Activated T-helper 1 cell treated with anti-CD3 and anti-CD28 coated beads, Interleukin-12 subunit alpha, Interleukin-12 subunit beta, Interleukin-2, Interleukin-4 antibody, amounts not matched to agents 30 ng/mL and 10 ng/mL and 1 ng/mL, durations not matched to agents 14 hours and 24 hours and 36 hours (primary cell): Measurements from ENCODE around the gene MICAL2. TPM values are rescaled to one million over a fixed set of nuclear protein-coding genes. Genes with fewer than 3 reads are reported as not detected.

Experiments
- DNase-seq: peaks from one replicate; pipeline ENCODE4 v3.0.0; 2021; ENCODE audit warnings: low spot score
- H3K27ac Mint-ChIP-seq: one replicate; pipeline ENCODE4 v1.8.0; 2021; ENCODE audit warnings: mild to moderate bottlenecking, mixed read lengths
- H3K27me3 Mint-ChIP-seq: one replicate; pipeline ENCODE4 v1.8.0; 2022; ENCODE audit warnings: mild to moderate bottlenecking, moderate library complexity, mixed read lengths; ENCODE audit not compliant: insufficient read depth
- H3K36me3 Mint-ChIP-seq: one replicate; pipeline ENCODE4 v1.8.0; 2021; ENCODE audit warnings: low read depth, mixed read lengths
- H3K4me1 Mint-ChIP-seq: one replicate; pipeline ENCODE4 v1.8.0; 2021; ENCODE audit warnings: low read depth, mixed read lengths
- H3K4me3 Mint-ChIP-seq: one replicate; pipeline ENCODE4 v1.8.0; 2021; ENCODE audit warnings: mild to moderate bottlenecking, moderate library complexity, mixed read lengths
- H3K9me3 Mint-ChIP-seq: one replicate; pipeline ENCODE4 v1.8.0; 2021; ENCODE audit warnings: mixed read lengths
- intact Hi-C: fragments of 100-400 bp; cut with micrococcal nuclease; formaldehyde crosslinking; loops from one replicate; pipeline ENCODE4 v1.15.1; 2024
- total RNA-seq: library from RNA; stranded (reverse); gene quantifications from 2 replicates; pipeline ENCODE4 v1.2.3, GENCODE V29; 2022

MICAL2 gene
- total RNA-seq, 1 donor from 2014 or later, result 595 TPM

DNA sequence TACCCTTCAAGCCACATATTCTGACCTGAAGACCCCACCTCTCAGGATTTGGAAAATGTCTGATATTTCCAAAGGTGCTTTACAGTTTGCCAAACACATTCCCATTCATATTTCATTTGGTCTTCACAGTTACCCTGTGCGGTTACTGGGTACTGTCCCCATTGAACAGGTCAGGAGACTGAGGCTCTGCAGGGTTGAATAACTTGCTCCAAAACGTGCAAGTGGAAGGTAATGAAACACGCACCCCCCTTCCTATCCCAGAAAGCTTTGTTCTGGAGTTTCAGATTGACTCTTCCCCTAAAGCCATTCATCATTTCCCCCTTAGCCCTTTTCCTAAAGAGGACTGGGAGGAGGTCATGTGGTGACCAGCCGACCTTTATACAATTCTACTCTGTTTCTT, 18.8 kb downstream of the MICAL2 start:
- peaks cover 42% of the 10 kb centered on the region for H3K36me3 Mint-ChIP-seq
- no peaks in the 10 kb centered on the region for H3K27me3 Mint-ChIP-seq
- peak overlapping the region; percentile 46 for H3K27ac Mint-ChIP-seq
- intact Hi-C loops, result no loop called here
- no peak overlapping the region for H3K4me3 Mint-ChIP-seq
- DNase-seq, result no peak
- H3K4me1 Mint-ChIP-seq, result peaks cover 88% of the 10 kb centered on the region
- no peaks in the 10 kb centered on the region for H3K9me3 Mint-ChIP-seq

- Mint-ChIP-seq H3K27me3 (no peaks in the 10 kb centered on the region), H3K27ac (peak overlapping the region; percentile 3), H3K4me3 (no peak overlapping the region), H3K4me1 (peaks cover 81% of the 10 kb centered on the region), H3K36me3 (peaks cover 44% of the 10 kb centered on the region), H3K9me3 (no peaks in the 10 kb centered on the region)
- DNase-seq, result no peak
- intact Hi-C loops, result no loop called here
Measured at GRCh38 chr11:12130180-12130980, 20.0 kb downstream of the MICAL2 start.

DNA sequence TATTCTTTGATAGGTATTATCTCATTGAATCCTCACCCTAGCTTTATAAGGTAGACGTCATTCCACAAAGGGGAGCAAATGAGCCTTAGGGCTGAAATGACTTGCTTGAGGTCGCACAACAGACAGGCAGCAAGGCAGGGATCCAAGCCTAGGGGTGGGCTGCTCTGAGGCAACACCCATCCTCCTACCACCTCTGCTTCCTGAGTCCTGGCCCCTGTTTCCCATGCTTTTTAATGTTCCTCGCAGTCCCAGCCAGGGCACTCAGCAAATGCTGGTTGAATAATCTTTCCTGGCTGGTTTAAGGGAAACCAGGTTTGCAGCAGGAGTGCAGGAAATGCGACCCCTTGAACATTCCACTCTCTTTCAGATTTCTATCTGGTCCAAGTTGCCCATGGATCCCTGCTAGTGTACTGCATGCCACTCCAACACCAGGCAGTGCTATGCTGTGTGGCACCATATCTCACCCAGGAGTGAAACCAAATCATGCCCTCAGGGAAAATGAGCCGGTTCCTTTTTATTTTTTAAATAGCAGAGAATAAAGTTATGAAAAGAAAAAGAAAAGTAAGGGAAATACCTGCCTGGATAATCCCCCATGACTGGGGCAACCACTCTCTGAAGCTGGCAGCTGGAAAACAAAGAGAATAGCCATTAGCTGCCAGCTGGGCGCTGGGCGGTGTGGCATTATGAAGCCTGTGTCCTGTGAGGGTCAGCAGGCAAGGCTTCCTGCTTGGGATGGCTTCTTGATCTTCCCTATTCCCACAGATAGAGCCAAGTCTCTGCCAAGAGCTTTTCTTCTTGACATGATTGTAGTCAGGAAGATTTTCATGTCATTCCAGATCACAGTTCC, 21.8 kb downstream of the MICAL2 start:
- Mint-ChIP-seq H3K27me3 (no peaks in the 10 kb centered on the region), H3K27ac (peak overlapping the region; percentile 56), H3K4me1 (peaks cover 64% of the 10 kb centered on the region), H3K9me3 (no peaks in the 10 kb centered on the region), H3K36me3 (peaks cover 37% of the 10 kb centered on the region), H3K4me3 (no peak overlapping the region)
- no peak for DNase-seq
- intact Hi-C loops, result no loop called here

- H3K4me3 Mint-ChIP-seq, result no peak overlapping the region
- H3K9me3 Mint-ChIP-seq, result no peaks in the 10 kb centered on the region
- peak overlapping the region; percentile 56 for H3K27ac Mint-ChIP-seq
- no peak for DNase-seq
- peaks cover 32% of the 10 kb centered on the region for H3K36me3 Mint-ChIP-seq
- H3K4me1 Mint-ChIP-seq, result peaks cover 64% of the 10 kb centered on the region
- intact Hi-C loops, result no loop called here
- H3K27me3 Mint-ChIP-seq, result no peaks in the 10 kb centered on the region
Measured at GRCh38 chr11:12132790-12133145, 22.4 kb downstream of the MICAL2 start.

DNA sequence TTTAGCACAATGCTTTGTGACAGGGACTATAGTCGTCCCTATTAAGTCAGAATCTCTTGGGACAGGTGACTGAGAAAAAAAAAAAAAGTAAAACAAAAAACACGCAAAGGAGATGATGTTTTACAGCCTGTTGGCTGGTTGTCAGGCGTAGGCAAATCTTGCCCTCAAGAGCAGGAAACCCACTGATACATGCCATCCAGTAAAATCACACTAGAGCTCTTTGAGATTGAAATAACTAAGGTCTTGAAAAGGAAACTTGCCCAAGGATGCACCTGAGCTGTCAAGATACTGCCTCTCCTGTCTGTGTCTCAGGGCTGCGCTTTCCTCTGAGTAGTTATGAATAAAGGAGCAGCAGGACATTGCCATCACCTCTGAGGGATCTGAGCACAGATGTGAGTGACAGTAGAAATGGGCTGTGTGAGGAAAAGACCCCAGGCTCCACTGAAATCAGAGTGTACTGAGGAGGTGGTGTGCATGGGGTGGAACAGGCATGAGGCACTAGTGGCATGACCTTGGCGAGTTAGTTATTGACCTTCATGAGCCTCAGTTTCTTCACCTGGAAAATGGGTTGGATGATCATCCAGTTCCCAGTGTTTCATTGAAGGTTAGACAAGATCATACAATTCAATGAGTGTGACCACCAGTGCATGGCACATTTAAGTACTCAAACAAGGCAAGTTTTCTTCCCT, 23.3 kb downstream of the MICAL2 start:
- intact Hi-C loops, result no loop called here
- H3K27ac Mint-ChIP-seq, result peak overlapping the region; percentile 83
- H3K9me3 Mint-ChIP-seq, result no peaks in the 10 kb centered on the region
- peaks cover 31% of the 10 kb centered on the region for H3K36me3 Mint-ChIP-seq
- DNase-seq, result no peak
- H3K27me3 Mint-ChIP-seq, result no peaks in the 10 kb centered on the region
- H3K4me3 Mint-ChIP-seq, result peak overlapping the region; percentile 16
- peaks cover 61% of the 10 kb centered on the region for H3K4me1 Mint-ChIP-seq

- Mint-ChIP-seq H3K27ac (peak overlapping the region; percentile 75), H3K36me3 (peaks cover 34% of the 10 kb centered on the region), H3K4me1 (peaks cover 61% of the 10 kb centered on the region), H3K27me3 (no peaks in the 10 kb centered on the region), H3K4me3 (peak overlapping the region; percentile 62), H3K9me3 (no peaks in the 10 kb centered on the region)
- DNase-seq, result no peak
- intact Hi-C loops, result no loop called here
Measured at GRCh38 chr11:12134236-12134585, 23.8 kb downstream of the MICAL2 start.

DNA sequence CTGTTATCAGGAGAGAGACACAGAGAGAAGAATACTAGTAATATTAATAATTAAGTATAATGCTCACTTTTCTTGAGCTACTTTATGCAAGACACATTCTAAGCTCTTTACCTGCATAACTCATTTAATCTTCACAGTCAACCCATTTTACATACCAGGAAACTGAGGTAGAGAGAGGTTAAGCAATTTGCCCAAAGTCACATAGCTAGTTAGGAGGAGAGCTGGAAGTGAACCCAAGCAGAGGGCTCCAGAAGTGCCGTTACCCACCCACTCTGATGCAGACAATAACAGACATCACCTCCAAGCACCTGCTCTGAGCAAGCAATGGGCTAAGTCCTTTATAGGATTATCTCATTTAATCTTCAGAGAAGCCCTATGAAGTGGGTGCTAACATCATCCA, 24.8 kb downstream of the MICAL2 start:
- Mint-ChIP-seq H3K4me3 (no peak overlapping the region), H3K9me3 (no peaks in the 10 kb centered on the region), H3K27ac (no peak overlapping the region), H3K4me1 (peaks cover 62% of the 10 kb centered on the region), H3K36me3 (peaks cover 35% of the 10 kb centered on the region), H3K27me3 (no peaks in the 10 kb centered on the region)
- DNase-seq, result no peak
- intact Hi-C loops, result no loop called here

DNA sequence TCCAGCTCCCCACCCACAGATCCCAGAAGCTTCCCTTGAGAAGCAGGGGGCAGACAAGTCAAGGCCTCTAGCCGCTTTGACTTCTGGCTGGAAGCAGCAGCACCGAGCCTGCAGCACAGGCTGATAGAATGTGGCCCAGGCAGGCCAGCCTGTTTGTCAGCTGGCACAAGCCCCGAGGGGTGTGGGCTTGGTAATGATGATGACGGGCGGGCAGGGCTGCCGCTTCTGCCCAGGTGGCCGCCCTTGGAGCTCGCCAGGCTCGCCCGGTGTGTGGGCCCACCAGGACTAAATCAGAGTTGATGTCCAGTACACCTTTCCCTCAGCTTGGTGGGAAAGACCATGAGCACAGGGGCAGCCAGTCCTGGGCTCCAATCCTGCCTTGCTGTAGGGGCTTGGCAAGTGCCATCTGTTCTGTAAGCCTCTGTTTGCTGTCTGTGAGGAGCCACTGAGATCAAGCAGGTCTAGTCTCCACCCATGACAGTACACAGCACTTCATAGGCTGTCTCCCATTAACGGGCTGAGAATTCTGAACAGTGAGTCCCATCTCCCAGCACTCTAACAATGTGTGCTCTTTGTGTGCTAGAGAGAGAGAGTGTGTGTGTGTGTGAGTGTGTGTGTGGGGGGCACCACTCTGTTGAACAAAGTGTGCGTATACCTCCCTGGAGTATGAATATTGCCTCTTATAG, 26.8 kb downstream of the MICAL2 start:
- no peaks in the 10 kb centered on the region for H3K27me3 Mint-ChIP-seq
- no peaks in the 10 kb centered on the region for H3K9me3 Mint-ChIP-seq
- H3K4me3 Mint-ChIP-seq, result no peak overlapping the region
- no peak for DNase-seq
- intact Hi-C loops, result no loop called here
- H3K4me1 Mint-ChIP-seq, result peaks cover 71% of the 10 kb centered on the region
- peak overlapping the region; percentile 53 for H3K27ac Mint-ChIP-seq
- peaks cover 48% of the 10 kb centered on the region for H3K36me3 Mint-ChIP-seq

DNA sequence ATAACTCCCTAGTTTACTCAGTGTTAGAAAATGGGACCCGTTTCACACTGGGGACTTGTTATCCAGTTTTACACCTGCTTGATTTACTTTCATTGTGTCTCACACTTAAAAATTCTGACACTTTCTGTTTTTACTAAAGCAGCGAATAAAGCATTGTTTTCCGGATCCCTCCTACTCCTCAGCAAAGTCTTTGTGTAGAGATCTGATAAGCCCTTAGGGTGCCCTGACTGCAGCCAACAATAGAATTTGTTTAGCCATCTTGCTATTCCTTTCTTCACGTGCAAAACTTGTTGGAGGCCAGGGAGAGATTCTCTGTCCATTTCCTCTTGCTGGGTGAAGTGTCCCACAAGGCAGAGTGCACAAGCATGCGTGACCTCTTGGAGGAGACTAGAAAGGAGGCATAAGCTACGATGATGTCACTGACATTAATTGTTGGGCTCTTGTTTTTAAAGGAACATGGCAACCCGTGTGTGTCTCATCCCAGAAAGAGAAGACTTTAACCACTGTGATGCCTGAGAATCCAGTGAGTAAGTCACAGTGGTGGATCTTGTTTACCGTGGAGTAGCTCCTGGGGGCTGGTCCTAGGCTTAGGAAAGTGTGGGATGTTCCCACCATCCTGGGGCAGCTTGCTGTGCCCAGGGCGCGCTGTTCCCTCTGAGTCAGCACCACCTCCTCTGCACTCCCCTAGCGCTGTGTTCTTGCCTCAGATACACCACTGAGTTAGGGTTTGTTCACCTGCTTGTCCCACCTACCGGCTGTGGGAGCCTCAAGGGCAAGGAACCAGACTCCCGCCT, 27.7 kb downstream of the MICAL2 start:
- H3K4me1 Mint-ChIP-seq, result peaks cover 71% of the 10 kb centered on the region

DNA sequence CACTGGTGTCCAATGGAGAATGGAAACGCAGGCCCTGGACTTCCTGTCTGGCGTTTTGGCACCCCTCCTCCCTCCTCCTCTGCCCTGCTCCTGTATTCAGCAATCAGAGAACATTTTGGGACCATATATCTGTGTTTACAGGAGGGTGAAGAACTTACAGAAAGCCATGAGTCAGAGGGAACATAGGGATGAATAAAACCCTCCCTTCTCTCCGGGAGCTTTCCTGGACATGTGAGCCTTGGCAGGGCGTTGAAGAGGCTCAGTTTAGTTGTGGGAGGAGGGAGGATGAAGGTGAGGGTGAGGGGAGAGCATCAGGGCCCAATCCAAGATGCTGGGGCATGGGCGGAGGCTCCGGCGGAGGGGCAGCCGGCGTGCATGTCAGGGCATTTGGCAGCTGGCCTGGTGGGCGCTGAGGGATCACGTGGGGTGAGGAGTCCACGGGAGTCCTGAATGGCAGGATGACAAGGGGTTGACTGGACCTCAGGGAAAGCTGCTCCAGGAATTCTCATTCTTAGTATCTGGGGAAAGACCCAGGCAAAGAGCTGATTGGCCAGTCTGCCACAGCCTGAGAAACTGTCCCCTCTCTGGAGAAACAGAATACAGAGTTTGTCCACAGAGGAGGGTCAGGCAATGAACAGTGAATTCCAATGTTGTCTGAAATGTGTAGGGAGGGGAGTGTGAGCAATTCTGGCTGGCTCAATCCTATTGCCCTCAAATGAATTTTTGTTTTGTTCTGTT, 28.9 kb downstream of the MICAL2 start:
- Mint-ChIP-seq H3K27ac (peak overlapping the region; percentile 78), H3K4me3 (no peak overlapping the region), H3K27me3 (no peaks in the 10 kb centered on the region), H3K9me3 (no peaks in the 10 kb centered on the region), H3K36me3 (peaks cover 55% of the 10 kb centered on the region), H3K4me1 (peaks cover 71% of the 10 kb centered on the region)
- DNase-seq, result no peak
- intact Hi-C loops, result no loop called here

More for the DNA sequence above, 27.7 kb downstream of the MICAL2 start:
- DNase-seq, result no peak
- Mint-ChIP-seq H3K9me3 (no peaks in the 10 kb centered on the region), H3K36me3 (peaks cover 54% of the 10 kb centered on the region), H3K4me3 (no peak overlapping the region), H3K27me3 (no peaks in the 10 kb centered on the region), H3K27ac (peak overlapping the region; percentile 90)
- intact Hi-C loops, result loop anchor here (1.0 kb wide), 1 partner anchor 12 kb away; no protein-coding TSS in a partner anchor

DNA sequence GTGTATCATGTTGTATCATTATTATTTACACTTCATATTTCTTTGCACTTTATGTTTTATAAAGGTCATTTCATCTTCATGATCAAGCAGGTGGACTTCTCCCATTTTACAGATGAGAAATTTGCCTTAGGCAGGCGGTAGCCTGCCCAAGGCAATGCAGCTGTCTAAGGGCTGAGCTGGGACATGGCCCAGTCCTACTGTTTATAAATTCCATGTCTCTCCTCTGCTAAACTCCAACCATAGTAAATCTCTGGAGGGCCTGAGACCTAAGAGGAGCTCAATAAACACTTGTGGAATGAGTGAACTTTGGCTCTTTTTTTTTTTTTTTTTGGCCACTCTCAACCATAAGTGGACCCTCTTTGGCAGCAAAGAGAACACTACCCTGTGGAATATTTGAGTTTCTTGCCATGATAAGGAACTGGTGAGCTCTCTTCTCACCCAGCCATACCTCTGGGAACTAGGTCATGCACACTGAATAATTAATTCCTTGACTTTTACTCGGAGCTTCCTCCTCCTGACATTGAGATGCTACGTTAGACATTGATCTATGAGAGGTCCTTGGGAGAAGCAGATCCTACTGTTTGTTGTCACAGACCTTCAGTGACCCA, 29.9 kb downstream of the MICAL2 start:
- H3K36me3 Mint-ChIP-seq, result peaks cover 51% of the 10 kb centered on the region
- intact Hi-C loops, result loop anchor here (5.0 kb wide), 1 partner anchor 37 kb away; no protein-coding TSS in a partner anchor
- peaks cover 77% of the 10 kb centered on the region for H3K4me1 Mint-ChIP-seq

More for the DNA sequence above, 29.9 kb downstream of the MICAL2 start:
- Mint-ChIP-seq H3K4me3 (no peak overlapping the region), H3K27me3 (no peaks in the 10 kb centered on the region), H3K27ac (peak overlapping the region; percentile 78), H3K9me3 (no peaks in the 10 kb centered on the region)
- no peak for DNase-seq
